ENCODE data around the gene ITGB8. TPM values are rescaled to one million over a fixed set of nuclear protein-coding genes. Genes with fewer than 3 reads are reported as not detected.

The ITGB8 gene
- total RNA-seq, 1 donor from 2014 or later: 121 TPM

DNA sequence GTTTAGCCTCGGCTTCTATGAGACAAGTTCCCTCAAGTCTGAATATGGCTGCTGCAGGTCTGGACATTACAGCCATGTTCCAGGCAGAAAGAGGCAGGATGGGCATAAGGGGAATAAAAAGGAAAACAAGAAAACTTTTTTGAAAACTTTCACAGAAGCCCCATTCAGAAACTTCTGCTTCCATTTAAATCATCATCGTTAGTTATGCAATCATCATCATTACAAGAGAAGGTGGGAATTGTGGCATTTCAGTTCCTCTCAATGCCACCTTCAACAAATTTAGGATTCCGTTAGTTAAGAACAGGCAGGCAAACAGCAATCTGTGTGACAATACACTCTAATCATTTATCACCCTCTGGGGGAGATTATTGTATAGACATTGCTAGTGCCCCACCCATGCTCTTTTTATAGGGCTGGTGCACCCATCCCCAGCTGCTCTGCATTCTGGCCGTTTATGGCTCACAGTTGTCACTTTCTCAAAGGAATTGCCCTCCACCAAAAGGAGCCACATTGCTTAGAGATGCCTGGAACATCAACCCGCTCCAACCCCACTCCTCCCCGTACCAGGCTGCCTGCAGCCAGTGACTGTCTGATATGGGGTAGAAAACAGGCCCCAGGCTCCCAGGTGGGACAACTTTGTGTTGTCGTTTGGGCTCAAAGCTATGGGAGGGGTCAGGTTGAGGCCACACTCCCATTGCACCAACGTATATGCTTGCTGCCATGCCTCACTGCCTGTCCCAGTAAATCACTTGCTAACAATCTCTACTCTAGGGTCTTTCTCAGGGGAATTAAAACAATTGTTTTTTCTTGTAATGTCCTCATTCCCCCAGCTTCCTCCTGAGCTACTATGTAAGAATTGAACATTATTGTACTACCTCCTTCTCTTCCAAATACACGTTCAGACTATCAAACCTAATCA is 24.2 kb downstream of the ITGB8 start:
- DNase-seq (ENCODE audit: low read depth): no peak
- TF ChIP-seq, protein P1, sequence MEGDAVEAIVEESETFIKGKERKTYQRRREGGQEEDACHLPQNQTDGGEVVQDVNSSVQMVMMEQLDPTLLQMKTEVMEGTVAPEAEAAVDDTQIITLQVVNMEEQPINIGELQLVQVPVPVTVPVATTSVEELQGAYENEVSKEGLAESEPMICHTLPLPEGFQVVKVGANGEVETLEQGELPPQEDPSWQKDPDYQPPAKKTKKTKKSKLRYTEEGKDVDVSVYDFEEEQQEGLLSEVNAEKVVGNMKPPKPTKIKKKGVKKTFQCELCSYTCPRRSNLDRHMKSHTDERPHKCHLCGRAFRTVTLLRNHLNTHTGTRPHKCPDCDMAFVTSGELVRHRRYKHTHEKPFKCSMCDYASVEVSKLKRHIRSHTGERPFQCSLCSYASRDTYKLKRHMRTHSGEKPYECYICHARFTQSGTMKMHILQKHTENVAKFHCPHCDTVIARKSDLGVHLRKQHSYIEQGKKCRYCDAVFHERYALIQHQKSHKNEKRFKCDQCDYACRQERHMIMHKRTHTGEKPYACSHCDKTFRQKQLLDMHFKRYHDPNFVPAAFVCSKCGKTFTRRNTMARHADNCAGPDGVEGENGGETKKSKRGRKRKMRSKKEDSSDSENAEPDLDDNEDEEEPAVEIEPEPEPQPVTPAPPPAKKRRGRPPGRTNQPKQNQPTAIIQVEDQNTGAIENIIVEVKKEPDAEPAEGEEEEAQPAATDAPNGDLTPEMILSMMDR (conservative IDR thresholded peaks at IDR 0.05; ENCODE audit: low read depth, low read length): no peak
- H3K4me3 ChIP-seq (ENCODE audit: low read depth, low read length): no peak overlapping the region

DNA sequence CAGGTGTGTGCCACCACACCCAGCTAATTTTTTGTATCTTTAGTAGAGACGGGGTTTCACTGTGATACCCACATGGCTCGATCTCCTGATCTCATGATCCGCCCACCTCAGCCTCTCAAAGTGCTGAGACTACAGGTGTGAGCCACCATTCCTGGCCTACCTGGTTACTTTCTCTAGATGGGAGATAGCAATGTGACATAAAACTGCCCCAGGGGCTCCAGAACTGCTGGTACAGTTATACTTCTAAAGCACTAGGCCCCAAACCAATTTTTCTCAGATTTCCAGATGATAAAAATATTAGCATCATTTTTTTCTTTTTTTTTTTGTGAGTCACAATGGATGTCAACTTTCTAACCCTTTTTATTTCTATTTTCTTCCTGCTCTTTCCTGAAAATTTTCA is 27.4 kb downstream of the ITGB8 start:
- no peak for DNase-seq (ENCODE audit: low read depth)
- TF ChIP-seq, protein P1 (conservative IDR thresholded peaks at IDR 0.05; ENCODE audit: low read depth, low read length): no peak
- H3K4me3 ChIP-seq (ENCODE audit: low read depth, low read length): no peak overlapping the region

DNA sequence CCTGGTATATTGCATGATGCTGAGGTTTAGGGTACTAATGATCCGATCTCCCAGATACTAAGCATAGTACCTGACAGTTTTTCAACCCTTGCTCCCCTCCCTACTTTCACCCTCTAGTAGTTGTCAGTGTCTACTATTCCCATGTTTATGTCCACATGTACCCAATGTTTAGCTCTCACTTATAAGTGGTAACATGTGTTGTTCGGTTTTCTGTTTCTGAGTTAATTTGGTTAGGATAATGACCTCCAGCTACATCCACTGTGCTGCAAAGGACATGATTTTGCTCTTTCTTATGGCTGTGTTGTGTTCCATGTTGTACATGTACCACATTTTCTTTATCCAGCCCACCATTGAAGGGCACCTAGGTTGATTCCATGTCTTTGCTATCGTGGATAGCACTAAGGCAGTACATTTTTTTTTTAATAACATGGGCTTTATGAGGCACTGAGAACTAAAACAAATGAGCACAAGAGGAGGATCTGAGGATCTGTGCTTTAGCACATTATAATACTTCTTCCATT is 28.1 kb downstream of the ITGB8 start:
- DNase-seq (ENCODE audit: low read depth): no peak
- TF ChIP-seq, protein P1 (conservative IDR thresholded peaks at IDR 0.05; ENCODE audit: low read depth, low read length): no peak
- H3K4me3 ChIP-seq (ENCODE audit: low read depth, low read length): no peak overlapping the region

DNA sequence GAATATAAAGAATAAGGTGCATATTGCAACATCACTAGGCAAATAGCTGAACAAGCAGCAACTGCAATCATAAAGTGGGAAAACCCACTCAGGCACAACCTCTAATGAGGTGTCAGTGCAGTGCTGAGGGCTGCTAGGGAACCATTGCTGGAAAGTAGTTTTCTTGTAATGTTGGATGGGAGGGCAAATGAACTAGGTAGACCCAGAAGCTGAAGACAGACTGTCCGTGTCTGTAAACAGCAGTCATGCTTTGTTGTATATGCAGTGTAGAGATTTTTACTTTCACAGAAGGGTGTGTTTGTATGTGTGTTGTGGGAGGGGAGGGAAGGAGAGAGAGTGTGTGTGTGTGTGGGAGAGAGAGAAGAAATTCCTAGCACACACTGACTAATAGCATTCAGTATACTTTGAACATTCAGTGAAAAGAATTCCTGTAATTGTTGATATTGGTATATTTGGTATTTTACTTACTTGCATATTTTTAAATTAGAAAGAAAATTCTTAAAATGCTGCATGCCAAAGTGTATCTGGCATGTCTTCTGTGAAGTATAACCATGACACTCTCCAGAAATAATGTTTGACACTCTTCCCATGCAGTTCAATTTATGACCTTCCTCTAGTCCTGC is 28.8 kb downstream of the ITGB8 start:
- TF ChIP-seq, protein P1 (conservative IDR thresholded peaks at IDR 0.05; ENCODE audit: low read depth, low read length): no peak
- H3K4me3 ChIP-seq (ENCODE audit: low read depth, low read length): no peak overlapping the region
- peak; percentile 63 for DNase-seq (ENCODE audit: low read depth)

DNA sequence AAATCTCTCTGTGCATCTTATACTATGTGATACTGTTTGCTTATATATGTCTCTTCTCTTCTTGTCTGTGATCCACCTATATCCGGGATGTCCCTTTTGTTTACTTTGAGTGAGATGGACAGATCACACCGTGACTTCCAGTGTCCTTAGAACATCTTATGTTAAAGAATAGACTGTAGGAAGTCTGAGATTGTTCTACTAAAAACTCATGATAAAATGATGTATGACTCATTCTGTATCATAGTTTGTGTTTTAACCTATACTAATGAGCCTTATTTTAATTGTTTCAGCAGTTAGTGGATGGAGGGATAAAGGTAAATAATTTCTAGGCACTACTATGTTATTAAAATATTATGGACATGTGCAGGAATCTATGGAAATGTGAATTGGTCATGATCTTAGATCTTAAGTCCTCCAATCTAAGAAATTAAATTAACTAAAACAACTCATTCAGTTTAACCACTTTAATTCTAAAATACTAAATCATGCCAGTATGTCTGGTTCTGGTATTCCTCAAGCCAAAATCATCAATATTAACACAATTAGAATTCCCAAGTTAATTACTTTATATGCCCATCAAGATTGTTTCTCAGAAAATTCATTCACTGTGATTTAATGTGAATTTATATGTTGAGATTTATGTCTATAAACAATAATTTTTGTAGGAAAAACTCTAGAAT is 32.0 kb downstream of the ITGB8 start:
- TF ChIP-seq, protein P1 (conservative IDR thresholded peaks at IDR 0.05; ENCODE audit: low read depth, low read length): no peak
- no peak for DNase-seq (ENCODE audit: low read depth)
- no peak overlapping the region for H3K4me3 ChIP-seq (ENCODE audit: low read depth, low read length)

DNA sequence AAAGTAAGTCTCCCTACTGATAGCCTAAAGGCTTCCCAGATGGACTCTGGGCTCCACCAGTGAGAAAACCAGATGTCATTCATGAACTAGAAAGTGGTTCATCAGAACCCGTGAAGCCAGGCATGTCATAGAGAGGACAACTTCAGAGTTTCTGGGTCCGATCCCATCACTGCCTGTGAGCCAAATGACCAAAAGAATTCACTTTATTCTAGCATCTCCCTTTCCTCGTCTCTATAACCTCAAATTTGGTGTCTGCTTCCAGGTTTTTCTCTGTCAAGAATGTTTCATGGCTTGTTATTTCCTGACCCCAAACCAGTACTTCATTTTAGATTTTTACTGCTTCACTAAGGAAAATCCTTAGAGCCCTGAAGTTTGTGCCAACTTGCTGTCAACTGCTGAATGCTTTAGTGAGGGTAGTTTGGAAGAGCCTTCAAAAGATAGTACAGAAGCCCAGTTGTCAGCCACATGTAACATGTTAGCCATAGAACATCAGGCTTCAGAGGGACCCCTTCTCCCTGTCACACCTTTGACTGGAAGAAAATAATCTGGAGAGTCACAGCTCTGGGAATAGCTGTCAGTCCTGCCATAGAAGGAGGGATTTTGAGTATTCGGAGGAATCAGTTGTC is 34.0 kb downstream of the ITGB8 start:
- no peak for DNase-seq (ENCODE audit: low read depth)
- H3K4me3 ChIP-seq (ENCODE audit: low read depth, low read length): no peak overlapping the region
- TF ChIP-seq, protein P1 (conservative IDR thresholded peaks at IDR 0.05; ENCODE audit: low read depth, low read length): no peak

Data from epithelial cell of proximal tubule (primary cell).